GM19467 (cell line): ENCODE measurements around the gene MRPL53.
"Not testable (repeated sequence)": the region's sequence is repeated elsewhere in the genome, so short reads cannot be mapped to it uniquely, and the experiment has no call there.

Experiments
- ATAC-seq: cut with Tn5 transposase; IDR thresholded peaks from one replicate; pipeline ENCODE4 v1.9.1; 2021; ENCODE audit warnings: mild to moderate bottlenecking, moderate library complexity; ENCODE audit not compliant: unreplicated experiment

The MRPL53 gene

GRCh38 chr2:74454654-74455511, 17.6 kb downstream of the MRPL53 start, which contains the start of gene INO80B:
INO80B (plus strand) TSS chr2:74455087; CDS start chr2:74455117, 30 bp downstream.
- ATAC-seq: peak; percentile 51

- ATAC-seq: no peak
These were observed 21.8 kb downstream of the MRPL53 start for GRCh38 chr2:74450570-74451190.

GRCh38 chr2:74448771-74449170, 23.7 kb downstream of the MRPL53 start:
- no peak for ATAC-seq

GRCh38 chr2:74447230-74447999, 25.1 kb downstream of the MRPL53 start:
- ATAC-seq: no peak

GRCh38 chr2:74444498-74445318, 27.8 kb downstream of the MRPL53 start:
- no peak for ATAC-seq

GRCh38 chr2:74442483-74443297, 29.8 kb downstream of the MRPL53 start:
- ATAC-seq: not testable (repeated sequence)

- no peak for ATAC-seq
These were observed 30.6 kb downstream of the MRPL53 start, which contains the start of gene RTKN for GRCh38 chr2:74441690-74442482. RTKN (minus strand) TSS chr2:74441937; CDS start chr2:74441816, 121 bp downstream.

GRCh38 chr2:74441170-74441689, 31.2 kb downstream of the MRPL53 start:
- ATAC-seq: no peak

GRCh38 chr2:74440378-74441169, 31.9 kb downstream of the MRPL53 start:
- peak; percentile 85 for ATAC-seq

GRCh38 chr2:74439803-74440377, 32.6 kb downstream of the MRPL53 start:
- ATAC-seq: no peak

- no peak for ATAC-seq
These were observed 33.1 kb downstream of the MRPL53 start for GRCh38 chr2:74439373-74439772.

- ATAC-seq: no peak
These were observed 34.2 kb downstream of the MRPL53 start for GRCh38 chr2:74438248-74438647.

- no peak for ATAC-seq
These were observed 35.4 kb downstream of the MRPL53 start for GRCh38 chr2:74436848-74437695.

GRCh38 chr2:74436111-74436805, 36.2 kb downstream of the MRPL53 start:
- ATAC-seq: no peak

- ATAC-seq: no peak
These were observed 42.0 kb downstream of the MRPL53 start for GRCh38 chr2:74430502-74430901.
